ENCODE data around the gene LTF. TPM values are rescaled to one million over a fixed set of nuclear protein-coding genes. Genes with fewer than 3 reads are reported as not detected.

The LTF gene
- total RNA-seq, 2 donors from 2014 or later = 0.53 to 1.0 TPM

DNA sequence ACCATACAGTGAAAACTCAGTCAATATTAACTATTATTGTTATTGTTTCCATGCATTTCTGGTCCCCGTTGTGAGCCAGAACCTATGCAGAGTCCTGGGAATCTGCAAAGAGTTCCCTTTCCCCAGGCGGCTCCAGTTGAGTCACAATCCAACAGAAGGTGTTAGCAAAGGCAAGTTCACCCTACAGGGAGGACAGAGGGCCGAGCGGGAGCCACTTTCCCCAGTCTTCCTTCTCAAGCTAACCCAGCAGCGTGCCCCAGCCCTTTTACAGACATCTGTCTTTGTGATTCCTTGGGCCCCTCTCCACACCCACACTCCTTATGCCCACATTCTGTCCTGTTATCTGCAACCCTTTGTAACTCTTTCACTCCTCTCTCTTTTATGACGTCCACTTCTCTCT is 13.1 kb upstream of the LTF start:
- ATAC-seq (no peak), DNase-seq (no peak)
- intact Hi-C loops (cut with DNase I, micrococcal nuclease) = no loop called here

DNA sequence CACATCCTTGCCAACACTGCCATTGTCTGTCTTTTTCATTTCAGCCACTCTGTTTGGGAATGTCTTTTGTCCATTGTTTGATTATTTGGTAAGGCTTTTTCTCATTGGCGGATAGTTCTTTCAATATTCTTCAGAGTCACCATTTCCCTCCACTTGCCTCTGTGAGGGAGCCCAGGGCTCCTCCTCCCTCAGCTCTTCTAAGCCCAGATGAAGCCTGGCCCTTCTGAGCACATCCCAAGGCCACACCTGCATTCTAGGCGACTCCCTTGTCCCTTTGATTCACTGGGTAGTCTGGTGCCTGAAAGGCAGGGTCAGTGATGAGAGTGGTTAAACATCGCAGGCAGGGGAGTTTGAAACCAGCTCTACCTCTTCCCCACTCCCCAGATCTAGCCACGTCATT is 12.4 kb upstream of the LTF start:
- intact Hi-C loops (cut with DNase I, micrococcal nuclease) = no loop called here
- no peak for DNase-seq
- ATAC-seq = no peak

DNA sequence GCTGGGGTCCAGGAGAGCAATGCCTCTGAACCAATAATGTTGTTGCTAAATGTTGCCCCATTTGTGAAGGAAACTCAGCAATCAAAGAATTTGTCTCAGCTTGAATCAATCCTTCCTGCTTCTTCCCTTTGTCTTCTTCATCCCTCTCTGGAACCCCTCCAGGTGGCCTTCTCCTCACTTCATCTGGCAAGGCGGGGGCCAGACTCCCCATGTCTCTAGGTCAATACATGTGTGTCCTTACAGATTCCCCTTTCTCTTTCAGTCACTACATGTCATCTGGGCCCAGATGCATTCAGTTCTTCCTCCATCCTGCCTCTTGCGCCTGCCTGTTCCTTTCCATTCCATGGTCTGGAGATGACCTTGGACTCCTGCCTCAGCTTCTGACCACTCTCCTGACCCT is 8.0 kb upstream of the LTF start:
- DNase-seq (no peak), ATAC-seq (no peak)
- intact Hi-C loops (cut with DNase I, micrococcal nuclease) = no loop called here

DNA sequence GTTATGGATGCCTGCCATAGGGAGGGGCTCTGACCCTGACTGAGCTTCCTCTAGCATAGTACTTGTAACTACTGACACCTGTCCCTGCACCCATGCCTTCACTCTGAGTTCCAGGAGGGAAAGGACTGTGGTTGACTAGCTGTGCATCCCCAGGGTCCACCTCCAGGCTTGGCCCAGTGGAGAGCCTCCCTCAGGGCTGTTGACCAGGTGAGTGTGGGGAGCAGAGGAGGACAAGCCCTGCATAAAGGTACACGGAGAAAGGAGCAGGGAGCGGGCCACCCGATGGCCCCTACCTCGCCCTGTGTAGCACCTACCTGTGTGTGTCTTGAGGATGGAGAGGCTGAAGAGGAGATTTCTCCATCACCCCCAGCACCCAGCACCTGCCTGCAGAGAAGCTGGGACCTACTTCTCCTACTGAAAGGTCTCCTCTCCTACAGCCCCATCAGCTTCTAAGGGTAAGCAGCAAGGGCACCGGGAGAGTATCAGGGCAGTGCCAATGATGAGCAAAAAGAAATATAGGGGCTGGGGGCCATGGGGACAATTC is 6.7 kb upstream of the LTF start:
- DNase-seq = no peak

DNA sequence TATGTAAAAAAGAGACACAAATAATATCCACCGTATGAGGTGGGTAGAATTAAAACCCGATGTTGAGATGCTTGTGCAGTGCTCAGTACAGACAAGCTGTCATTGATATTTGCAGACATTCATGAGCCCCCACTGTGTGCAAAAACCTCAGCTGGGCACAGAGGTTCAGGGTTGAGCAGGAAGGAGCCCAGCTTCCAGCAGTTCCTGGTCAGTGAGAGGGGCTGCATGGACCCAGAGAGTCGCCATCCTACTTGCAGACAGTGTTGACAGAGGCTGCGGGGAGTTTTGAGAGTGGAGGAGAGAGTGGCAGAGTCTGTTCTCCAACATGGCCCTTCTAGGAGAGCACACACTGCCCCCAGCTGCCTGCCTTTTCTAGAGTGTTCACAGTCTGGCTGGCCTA is 6.1 kb upstream of the LTF start:
- DNase-seq (no peak), ATAC-seq (no peak)
- intact Hi-C loops (cut with DNase I, micrococcal nuclease) = no loop called here

More for the DNA sequence above, 6.7 kb upstream of the LTF start:
- ATAC-seq = no peak
- intact Hi-C loops (cut with DNase I, micrococcal nuclease) = no loop called here

DNA sequence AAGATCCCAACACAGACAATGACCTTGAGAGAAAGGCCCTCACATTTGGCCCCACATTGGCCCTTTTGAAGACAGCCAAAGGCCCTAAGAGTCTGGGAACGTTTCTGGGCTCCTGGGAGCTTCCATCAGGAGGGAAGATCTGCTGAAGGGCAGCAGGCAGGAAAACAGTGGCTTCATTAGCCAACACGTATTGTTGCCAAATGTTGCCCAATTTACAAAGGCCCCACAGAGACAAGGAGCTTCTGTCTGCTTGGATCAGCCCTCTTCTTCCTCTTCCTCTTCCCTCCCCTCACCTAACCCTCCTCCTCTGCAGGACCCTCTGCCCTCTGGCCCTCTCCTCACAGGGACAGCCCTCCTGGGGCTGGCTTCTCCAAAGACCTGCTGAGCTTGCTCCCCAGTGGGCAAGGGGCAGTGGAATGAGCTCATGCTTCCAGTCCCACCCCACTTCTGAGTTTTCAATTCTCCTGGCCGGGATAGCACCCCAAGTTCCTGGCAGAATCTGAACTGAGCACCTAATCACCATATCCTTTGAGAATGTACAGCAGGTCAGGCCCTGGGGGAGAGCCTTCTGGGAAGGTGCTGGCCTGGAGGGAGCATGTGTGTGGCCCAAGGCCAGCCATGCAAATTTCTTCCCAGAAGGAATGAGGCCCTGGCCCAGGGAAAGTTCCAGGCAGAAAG is 5.1 kb upstream of the LTF start:
- no peak for DNase-seq
- intact Hi-C loops (cut with DNase I, micrococcal nuclease) = no loop called here
- ATAC-seq = no peak

DNA sequence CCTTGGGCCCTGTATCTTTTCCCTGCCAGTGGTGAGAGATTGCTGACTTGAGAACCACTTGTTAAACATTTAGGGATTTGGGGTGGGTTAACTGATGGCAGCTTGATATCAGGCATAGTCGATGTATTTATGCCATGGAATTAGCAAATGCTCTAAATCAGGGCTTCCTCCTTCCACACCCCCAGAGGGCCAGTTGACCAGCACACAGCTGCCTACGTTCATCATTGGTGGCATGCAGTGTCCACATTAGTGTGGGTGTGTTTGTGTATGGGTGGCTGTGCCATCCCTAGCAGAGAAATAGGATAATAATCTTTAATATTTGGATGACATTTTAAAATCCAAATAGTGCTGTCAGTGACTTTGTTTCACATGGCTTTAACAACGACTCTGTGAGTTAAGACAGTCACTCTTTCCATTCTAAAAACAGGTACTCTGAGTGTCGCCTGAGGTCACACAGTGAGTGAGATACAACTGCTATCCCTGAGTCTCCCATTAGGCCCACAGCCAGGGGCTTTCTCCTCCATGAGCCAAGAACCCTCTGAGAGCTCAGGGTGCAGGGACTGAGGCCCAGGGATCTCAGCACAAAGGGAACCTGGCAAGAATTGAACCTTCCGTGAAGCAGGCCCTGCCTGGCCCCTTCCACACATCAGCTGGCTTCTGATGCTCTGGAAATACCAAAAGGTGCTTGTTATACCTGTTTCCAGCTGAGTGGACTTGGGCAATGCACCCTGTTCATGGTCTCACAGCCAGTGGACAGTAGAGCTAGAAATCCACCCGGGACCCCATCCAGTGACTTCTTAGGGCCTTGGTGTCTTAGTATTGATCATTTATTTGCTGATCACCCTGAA is 4.3 kb upstream of the LTF start:
- ATAC-seq = no peak
- DNase-seq = no peak
- intact Hi-C loops (cut with DNase I, micrococcal nuclease) = no loop called here

DNA sequence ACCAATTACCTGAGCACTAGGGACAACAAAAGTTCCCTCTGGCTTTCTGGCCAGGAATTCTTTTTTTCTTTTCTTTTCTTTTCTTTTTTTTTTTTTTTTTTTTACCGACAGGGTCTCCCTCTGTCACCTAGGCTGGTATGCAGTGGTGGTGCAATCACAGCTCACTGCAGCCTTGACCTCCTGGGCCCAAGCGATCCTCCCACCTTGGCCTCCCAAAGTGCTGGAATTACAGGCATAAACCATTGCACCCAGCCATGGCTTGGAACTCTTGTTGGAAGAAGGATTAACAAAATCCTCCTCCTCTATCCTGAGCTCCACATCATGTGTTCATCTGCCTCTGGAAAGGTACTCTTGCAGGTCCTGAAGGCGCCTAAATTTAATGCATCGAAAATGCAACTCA is 2.9 kb upstream of the LTF start:
- intact Hi-C loops (cut with DNase I, micrococcal nuclease) = no loop called here
- no peak for ATAC-seq
- no peak for DNase-seq

DNA sequence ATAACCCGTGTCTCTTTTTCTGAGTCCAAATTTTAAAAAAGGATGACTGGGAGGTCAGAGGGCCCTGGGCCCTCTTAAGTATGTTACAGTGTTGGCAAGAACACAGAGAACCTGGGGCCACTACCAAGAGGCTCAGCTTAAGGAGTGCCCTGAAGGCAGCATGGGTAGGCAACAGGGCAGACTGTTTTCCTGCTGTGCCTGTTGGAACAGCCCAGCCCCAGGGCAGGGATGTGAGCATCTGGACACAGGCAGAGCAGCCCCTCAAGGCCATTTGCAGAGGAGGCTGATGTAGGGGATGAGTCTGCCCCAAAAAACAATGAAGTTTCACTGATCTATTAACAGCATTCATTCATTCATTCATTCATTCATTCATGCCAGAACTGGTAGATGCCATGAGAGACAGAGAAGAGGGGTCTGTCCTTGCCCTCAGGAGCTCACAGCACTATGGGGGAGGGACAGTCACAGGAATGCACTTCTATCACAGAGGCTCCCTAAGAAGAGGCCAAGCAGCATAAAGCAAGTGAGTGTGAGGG is 2.2 kb upstream of the LTF start:
- ATAC-seq (no peak), DNase-seq (no peak)
- intact Hi-C loops (cut with DNase I, micrococcal nuclease) = no loop called here

DNA sequence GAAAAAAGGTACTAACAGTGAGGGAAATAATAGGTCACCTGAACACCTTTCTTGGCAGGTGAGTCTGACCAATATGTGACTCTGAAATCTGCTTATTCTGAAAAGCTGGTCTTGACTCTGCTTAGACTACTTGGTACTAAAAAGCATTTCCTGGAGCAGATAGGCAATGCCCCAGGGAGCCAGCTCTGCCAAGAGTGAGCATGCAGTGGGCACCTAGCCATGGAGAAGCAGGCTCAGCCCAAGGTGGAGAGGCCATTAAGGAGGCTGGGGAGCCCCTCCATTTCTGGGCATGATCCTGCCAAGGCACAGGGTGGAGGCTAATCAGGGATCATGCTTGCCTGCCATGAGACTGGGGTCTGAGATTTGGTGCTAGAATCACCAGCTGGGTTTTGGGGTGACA is 1.6 kb upstream of the LTF start:
- ATAC-seq (no peak), DNase-seq (no peak)
- intact Hi-C loops (cut with DNase I, micrococcal nuclease) = no loop called here

DNA sequence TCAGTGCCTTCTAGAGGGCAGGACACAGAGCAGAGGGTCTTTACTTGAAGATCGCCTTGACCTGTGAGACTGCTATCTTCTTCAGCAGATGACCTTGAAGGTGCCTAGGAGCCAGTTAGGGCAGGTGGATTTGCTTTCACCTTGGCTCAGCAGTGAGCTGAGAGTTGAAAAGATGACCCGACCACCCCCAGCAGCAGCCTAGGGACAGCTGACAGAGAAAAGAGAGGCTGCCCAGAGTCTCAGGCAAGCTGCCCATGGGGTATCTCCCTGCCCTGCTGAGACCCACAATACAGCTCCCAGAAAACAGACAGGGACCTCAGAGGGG is 453 bp upstream of the LTF start:
- DNase-seq (no peak), ATAC-seq (no peak)
- intact Hi-C loops (cut with DNase I, micrococcal nuclease) = no loop called here

DNA sequence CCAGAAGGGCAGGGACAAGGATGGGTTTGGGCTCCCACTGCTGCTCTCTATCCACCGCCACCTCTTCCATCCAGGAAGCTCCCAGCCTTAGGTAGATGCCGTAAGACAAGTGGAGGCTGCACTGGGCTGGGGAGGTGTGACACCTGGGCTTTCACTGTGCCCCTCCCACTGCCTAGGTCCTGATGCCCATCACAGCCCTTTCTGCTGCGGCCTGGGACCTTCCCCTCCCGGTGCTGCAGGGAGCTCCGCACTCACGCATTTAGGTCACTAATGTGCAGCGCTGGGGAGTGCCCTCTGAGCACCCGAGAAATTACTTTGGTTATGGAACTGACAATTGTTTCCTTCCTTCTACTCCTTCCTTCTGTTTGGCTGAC is 850 bp downstream of the LTF start:
- intact Hi-C loops (cut with DNase I, micrococcal nuclease) = no loop called here
- ATAC-seq = no peak
- DNase-seq = no peak

DNA sequence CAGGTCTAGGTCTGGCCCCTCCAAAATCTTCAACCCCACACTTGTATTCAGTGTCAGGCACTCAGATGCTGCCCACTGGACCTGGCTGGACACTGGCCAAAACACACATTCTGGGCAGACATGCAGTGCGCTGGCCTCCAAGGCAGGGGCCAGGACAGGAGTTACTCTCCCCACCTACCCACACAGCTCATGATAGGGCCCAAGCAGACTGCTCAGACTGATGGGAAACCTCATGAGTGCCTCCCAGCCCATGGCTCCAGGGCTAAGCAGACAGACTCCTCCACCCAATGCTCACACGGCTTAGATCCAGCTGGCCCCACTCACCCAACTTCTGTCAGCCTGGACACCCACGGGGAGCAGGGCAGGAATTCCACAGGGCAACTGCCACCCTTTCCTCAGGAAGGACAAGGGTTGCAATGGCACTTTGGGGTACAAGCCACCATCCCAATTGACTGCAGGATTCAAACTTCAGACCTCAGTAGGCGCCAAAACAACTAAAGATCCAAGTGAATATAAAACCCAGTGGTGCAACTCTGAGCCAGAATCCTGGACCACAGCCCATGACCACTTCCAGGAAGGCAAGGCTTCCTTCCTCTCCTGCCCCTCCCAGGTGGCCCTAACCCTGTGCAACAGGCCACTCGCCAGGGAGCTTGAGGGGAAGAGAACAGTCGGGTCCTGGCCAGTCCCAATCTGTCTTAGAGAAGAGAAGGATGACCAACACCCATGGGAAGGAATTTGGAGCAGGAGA is 1.4 kb downstream of the LTF start:
- DNase-seq (no peak), ATAC-seq (no peak)
- intact Hi-C loops (cut with DNase I, micrococcal nuclease) = no loop called here

DNA sequence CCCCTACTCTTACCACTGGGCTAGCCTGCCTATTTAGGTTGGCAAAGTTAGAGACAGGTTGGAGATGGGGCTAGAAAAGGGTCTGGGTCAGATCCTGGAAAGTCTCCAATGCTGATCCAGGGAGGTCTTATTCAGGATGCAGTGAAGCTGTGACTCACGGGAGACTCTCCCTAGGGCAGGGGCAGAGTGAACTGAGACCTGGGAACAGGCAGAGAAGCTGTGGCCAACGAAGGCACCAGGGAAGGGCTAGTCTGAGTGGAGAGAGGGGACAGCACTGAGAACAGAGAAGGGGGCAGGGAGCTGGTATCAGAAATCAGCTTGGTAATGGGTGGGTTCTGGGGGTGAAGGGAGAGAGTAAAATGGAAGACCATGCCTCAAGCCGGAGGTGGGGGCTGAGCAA is 2.2 kb downstream of the LTF start:
- ATAC-seq = no peak
- DNase-seq = no peak
- intact Hi-C loops (cut with DNase I, micrococcal nuclease) = no loop called here

DNA sequence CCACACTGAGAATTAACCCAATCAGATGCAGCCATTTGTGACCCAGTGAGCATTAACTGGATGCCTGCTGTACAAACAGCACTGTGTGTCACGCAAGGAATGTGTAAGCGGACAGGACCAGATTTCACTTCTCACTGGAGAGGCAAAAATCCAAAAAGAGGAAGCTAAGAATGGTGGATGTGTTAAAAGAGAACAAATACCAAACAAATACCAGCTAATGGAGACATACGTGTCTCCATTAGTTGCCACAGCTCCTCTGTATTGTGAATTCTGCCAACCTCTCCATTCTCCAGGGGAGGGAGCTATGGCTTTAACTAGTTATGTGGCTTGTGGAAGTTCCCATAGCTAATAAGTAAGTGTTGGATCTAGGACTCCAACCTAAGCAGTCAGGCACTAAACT is 2.6 kb downstream of the LTF start:
- no peak for ATAC-seq
- intact Hi-C loops (cut with DNase I, micrococcal nuclease) = no loop called here

DNA sequence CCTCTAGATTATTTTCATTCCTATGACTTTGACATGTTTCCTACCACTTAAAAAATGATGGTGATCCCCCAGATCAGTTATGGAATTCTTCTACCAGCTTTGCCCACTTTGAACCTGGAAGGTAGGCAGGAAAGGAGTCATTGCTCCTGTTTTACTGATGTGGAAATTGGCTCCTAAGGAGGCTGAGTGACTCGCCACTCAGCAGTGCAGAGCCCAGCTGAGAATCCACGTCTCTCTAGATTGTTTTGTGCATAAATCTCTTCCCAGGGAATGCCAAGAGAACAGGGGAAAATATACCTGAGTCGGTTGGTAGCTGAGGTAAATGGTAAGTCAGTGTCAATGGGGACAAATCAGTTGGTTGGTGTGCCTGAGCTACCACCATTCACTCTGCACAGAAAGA is 4.7 kb downstream of the LTF start:
- ATAC-seq (no peak), DNase-seq (no peak)
- intact Hi-C loops (cut with DNase I, micrococcal nuclease) = no loop called here

More for the DNA sequence above, 2.6 kb downstream of the LTF start:
- no peak for DNase-seq

DNA sequence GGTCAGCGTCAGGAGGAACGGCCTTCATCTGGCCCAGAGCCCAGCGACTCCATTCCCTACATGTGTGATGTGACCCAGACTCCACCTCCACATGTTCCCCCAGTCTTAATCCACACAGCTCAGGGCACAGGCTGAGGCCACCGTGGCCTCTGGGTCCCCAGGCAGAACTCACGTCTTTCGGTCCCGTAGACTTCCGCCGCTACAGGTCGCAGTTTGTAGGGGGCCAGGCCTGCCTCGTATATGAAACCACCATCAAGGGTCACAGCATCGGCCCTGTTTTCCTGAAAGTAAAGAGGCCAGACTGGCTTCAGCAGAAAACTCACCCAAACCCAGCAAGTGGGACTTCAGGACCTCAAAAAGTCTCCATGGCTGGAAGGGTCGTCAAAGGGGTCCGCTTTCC is 8.6 kb downstream of the LTF start:
- ATAC-seq = no peak
- DNase-seq = no peak
- intact Hi-C loops (cut with DNase I, micrococcal nuclease) = no loop called here

DNA sequence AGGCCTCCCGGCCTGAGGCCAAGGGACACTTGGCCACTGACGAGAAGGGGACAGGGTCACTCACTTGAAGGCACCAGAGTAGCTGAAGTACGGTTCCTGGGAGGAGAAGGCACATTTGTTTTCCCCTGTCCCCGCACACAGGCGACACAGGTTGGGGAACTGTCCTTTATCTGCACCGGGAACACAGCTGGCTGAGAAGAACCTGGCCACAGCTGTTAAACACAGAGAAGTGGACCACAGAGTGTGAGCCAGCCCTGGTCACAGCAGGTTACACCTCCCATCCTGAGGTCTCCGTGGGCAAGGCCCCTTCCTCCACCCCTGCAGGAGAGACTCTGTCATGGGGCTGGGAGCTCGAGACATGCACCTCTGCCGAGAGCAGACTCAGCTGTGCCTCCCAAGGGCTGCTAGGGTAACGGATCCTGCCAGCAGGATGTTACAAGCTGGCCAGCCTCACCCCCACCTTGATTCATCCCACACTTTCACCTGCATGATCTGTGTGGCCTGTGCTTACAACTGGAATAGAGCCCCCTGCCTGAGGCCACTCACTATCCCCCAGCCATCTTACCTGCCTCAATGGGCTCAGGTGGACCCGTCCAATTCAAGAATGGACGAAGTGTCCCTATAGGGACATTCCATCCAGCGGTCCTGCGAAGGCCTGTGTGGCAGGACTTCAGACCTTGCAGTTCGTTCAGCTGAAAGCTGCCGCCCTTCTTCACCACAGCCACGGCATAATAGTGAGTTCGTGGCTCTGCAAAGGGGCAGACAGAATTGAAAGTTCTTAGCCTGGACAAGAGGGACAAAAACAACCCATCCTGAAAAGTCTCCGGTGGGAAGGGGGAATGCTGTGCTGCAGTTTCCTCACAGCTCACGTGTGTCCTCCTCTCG is 9.2 kb downstream of the LTF start:
- DNase-seq (no peak), ATAC-seq (no peak)
- intact Hi-C loops (cut with DNase I, micrococcal nuclease) = no loop called here

DNA sequence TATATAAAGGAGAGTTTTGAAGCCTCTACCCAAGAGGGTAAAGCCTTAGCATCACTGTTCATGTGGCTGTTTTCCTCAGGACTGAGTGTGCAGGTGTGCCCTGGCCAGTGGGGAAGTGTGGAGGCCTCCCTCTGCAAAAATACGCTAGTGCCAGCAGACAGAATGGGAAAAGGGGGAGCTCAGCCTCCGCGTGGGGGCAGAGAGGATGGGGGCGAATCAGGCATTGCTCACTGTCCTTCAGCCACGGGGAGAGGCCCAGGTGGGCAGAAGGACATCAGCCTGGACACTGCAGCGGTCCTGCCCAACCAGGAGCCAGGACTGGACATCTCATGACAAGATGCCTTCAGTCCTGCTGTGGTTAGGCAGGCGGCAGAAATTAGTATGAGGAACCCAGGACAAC is 10.1 kb downstream of the LTF start:
- DNase-seq (no peak), ATAC-seq (no peak)
- intact Hi-C loops (cut with DNase I, micrococcal nuclease) = no loop called here

All from left colon (tissue), 2 donors.